VCaP (cell line): Measurements from ENCODE around the gene SCG3.

Experiments
- H3K27ac ChIP-seq: fragments of 450-650 bp; 2 replicates; pipeline ENCODE4 v1.5.1; 2017
- CTCF ChIP-seq: fragments of 450-650 bp; conservative IDR thresholded peaks from 2 replicates; pipeline ENCODE4 v1.5.1; 2017; ENCODE audit warnings: mild to moderate bottlenecking, moderate library complexity

The SCG3 gene

DNA sequence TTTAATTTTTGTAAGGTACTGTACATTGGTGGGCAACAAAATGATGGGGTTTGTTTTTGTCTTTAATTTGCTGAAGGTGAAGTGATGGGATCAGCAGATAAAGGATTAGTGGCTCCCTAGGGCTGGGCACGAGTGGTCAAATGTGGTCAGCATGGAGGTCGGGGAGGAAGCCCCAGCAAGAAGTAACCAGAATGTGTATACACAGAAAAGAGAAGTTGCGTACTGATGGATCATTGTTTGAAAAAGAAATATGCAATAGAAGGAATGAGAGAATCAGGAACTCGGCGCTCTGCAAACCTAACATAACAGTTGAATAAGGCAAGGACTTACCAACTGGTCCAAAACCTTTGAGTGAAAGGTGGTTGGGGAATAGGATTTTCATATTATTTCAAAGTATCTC, 71.6 kb downstream of the SCG3 start:
- peak overlapping the region; percentile 80 for H3K27ac ChIP-seq
- TF ChIP-seq CTCF, result no peak

- no peak overlapping the region for H3K27ac ChIP-seq
- TF ChIP-seq CTCF, result no peak
These were observed 73.0 kb downstream of the SCG3 start for GRCh38 chr15:51754267-51754666.

DNA sequence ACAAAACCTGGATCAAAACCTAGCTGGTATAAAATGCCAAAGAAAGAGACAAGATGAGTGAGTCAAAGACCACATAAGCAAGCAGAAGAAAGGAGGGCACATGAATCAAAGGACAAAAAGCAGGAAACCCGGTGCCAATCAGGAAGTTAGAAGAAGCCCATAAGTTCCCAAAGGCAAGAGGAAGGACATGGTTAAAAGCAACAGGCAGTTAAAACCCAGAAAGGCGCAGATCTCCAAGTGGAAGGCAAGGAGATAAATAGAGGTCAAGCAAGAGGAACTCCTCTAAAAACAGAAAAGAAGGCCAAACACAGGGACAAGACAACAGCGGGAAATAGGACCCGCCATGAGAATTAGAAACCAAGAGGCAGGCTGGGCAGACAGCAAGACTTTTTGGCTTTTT, 74.5 kb downstream of the SCG3 start:
- no peak for TF ChIP-seq CTCF
- H3K27ac ChIP-seq, result no peak overlapping the region

DNA sequence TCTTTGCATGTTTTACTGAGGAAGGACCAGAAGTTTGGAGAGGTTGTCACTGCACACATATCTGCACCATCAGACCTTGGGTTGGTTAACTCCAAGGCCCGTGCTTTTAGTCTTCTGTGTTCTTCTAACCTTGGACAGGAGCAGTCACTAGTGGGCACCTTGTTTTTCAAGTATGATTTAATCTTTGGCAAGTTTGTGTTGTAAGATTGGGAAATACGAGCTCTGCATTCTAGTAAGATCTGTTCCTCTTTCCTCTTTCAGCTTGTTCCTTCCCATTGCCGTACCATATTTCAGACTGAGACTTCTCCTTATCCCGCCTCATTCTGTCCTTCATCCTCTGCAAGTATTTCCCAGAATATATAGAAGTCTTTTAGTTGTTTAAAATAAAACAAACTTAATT, 75.2 kb downstream of the SCG3 start:
- H3K27ac ChIP-seq, result no peak overlapping the region
- TF ChIP-seq CTCF, result no peak

GRCh38 chr15:51757450-51757849, 76.1 kb downstream of the SCG3 start:
- no peak for TF ChIP-seq CTCF
- H3K27ac ChIP-seq, result peak overlapping the region; percentile 46; the same call in 1 of the 2 replicates

DNA sequence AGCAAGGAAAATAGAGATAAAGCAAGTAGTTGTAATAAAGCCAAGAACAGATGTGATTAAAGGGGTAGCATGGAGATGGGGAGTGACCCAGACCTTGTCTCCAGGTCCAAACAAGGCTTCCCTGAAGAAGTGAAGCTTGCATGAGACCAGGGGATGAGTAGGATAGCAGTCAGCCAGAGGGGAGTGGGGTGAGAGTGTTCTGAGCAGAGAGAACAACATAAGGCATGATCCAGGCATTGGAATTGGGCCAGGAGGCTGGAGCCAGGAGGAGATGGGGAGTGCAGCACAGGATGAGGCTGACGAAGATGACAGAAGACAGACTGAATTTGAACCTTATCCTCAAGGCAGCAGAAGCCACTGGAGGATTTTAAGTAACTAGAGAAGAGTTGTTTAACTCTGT, 77.3 kb downstream of the SCG3 start:
- TF ChIP-seq CTCF, result no peak
- H3K27ac ChIP-seq, result peak overlapping the region; percentile 46; the same call in 1 of the 2 replicates

- peak overlapping the region; percentile 46; the same call in 1 of the 2 replicates for H3K27ac ChIP-seq
- TF ChIP-seq CTCF, result no peak
These were observed 78.3 kb downstream of the SCG3 start for GRCh38 chr15:51759557-51760070.

DNA sequence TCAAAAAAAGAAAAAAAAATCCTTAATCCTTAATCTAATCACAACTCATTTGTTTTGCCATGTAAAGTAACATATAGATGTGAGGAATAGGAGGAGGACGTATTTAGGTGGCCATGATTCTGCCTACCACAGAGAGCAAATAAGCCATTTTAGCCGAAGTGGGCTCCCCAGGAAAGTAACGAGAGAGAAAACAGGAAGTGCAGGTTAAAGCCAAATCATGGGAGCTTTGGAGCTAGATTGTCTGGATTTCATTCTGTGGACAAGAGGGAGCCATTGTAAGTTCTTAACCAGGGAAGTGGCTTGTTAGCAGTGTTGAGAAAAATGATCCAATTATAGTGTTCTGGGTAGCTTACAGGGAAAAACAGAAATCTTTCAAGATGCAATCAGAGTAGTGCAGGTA, 79.5 kb downstream of the SCG3 start:
- H3K27ac ChIP-seq, result no peak overlapping the region
- TF ChIP-seq CTCF, result no peak
